Vein endothelial cell (primary cell): ENCODE data around the gene MOAP1. TPM values are rescaled to one million over a fixed set of nuclear protein-coding genes. Genes with fewer than 3 reads are reported as not detected.

Experiments
- total RNA-seq: library from RNA; depleted of rRNA; stranded (reverse); fragments of >200 nt; gene quantifications from 2 replicates; pipeline ENCODE4 v1.2.3, GENCODE V29; 2012

MOAP1 gene
- total RNA-seq: 16.7 and 17.5 TPM in 2 replicates

DNA sequence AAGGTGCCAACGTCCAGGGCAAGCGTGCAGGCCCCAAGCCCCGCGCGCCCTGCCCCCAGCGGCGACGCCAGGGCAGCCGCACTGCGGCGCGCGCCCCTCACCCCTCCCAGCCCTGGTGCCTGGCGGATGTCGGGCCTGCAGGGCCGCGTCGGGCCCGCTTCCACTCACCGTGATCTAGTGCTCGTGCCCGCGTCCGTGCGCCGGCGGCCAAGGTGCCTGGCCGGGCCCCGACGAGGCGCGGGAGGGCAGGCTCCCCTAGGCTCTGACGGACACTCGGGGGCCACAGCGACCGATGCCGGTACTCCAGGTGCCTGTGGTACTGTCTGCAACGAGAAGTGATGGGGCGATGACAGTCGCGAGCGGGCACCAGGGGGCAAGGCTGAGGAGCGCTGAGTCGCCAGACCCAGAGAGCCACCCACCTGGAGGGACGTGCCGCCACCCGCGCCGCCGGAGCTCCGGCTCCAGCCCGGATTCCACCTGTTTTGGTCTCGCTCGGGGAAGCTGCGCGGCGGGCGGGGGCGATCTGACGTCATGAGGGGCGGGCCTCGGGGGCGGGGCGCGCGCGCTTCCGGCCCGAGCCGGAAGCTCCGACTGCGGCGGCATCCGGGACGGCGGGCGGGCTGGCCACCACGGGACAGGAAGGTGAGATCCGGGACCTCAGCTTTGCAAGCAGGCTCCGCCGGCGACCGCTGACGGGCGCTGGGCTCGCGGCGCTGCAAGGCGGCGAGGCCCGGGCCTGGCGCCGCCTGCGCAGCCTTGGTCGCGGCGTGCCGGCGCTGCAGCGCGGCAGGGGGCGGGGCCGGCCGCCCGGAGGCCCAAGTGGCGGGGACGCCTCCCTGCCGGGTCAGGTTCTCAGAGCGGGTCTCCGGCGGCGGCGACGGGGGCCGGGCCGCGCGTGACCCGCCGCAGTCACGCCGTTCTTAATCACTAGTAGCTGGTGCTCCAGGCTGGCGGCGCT is at the start of gene MOAP1, which contains the start of gene LYSET:
Gene MOAP1, minus strand, starts transcription at position 507 of the 958 bp plus-strand sequence. CDS start 655 bp downstream, outside the sequence.
Gene LYSET, plus strand, starts transcription at position 927 of the 958 bp plus-strand sequence. CDS start 89 bp downstream, outside the sequence.

GRCh38 chr14:93206793-93207467 is 22.2 kb upstream of the MOAP1 start, which contains the start of the genes GON7 and UBR7:
Gene GON7 (minus strand): TSS chr14:93207065. CDS start chr14:93207037, 28 bp downstream.
Gene UBR7 (plus strand): TSS chr14:93207256. CDS start chr14:93207292, 36 bp downstream.

Other genes with a start within 250 kb of the MOAP1 start
- 24.5 and 29.1 TPM in 2 replicates for gene ITPK1, start 69.0 kb downstream of the MOAP1 start, total RNA-seq
- 11.4 and 12.6 TPM in 2 replicates for gene LYSET, start 420 bp upstream of the MOAP1 start, total RNA-seq
- 14.0 and 15.6 TPM in 2 replicates for gene GON7, start 22.2 kb upstream of the MOAP1 start, total RNA-seq
- 25.8 and 33.1 TPM in 2 replicates for gene UBR7, start 22.4 kb upstream of the MOAP1 start, total RNA-seq
- gene BTBD7, start 148.1 kb upstream of the MOAP1 start, total RNA-seq: 37.2 and 41.7 TPM in 2 replicates
- not detected in 2 replicates for gene COX8C, start 162.3 kb upstream of the MOAP1 start, total RNA-seq
- under 0.01 TPM in 1 of 2 replicates, not detected in the other for gene UNC79, start 246.0 kb upstream of the MOAP1 start, total RNA-seq